GM18951 (cell line): ENCODE results near the gene MYBBP1A.

Experiments used
- POLR2A ChIP-seq: IDR thresholded peaks from 4 replicates; pipeline ENCODE4 v1.6.1; 2011; ENCODE audit warnings: mild to moderate bottlenecking; ENCODE audit not compliant: insufficient read length, insufficient read depth; ENCODE audit errors: extremely low read depth
- in situ Hi-C: fragments of 300-500 bp; cut with MboI; formaldehyde crosslinking; loops from one replicate; pipeline ENCODE4 v1.12.0; 2022; ENCODE audit warnings: low sequenced_read_pairs, mixed read lengths, inconsistent platforms; ENCODE audit not compliant: unreplicated experiment

MYBBP1A gene

GRCh38 chr17:4507361-4508111 is 47.6 kb downstream of the MYBBP1A start:
- in situ Hi-C loops = no loop called here
- TF ChIP-seq POLR2A = no peak

- TF ChIP-seq POLR2A = no peak
- in situ Hi-C loops = no loop called here
Measured at GRCh38 chr17:4506892-4507291, 48.3 kb downstream of the MYBBP1A start.

GRCh38 chr17:4506175-4506813 is 48.9 kb downstream of the MYBBP1A start:
- no peak for TF ChIP-seq POLR2A
- in situ Hi-C loops = no loop called here

- in situ Hi-C loops = no loop called here
Measured at GRCh38 chr17:4505187-4505586, 50.0 kb downstream of the MYBBP1A start.

GRCh38 chr17:4504188-4504587 is 51.0 kb downstream of the MYBBP1A start:
- no peak for TF ChIP-seq POLR2A

More at GRCh38 chr17:4505187-4505586, 50.0 kb downstream of the MYBBP1A start:
- TF ChIP-seq POLR2A = no peak

GRCh38 chr17:4503283-4504025 is 51.7 kb downstream of the MYBBP1A start:
- in situ Hi-C loops = no loop called here

More at GRCh38 chr17:4504188-4504587, 51.0 kb downstream of the MYBBP1A start:
- in situ Hi-C loops = no loop called here

GRCh38 chr17:4502466-4503154 is 52.6 kb downstream of the MYBBP1A start:
- TF ChIP-seq POLR2A = no peak
- in situ Hi-C loops = no loop called here

More at GRCh38 chr17:4503283-4504025, 51.7 kb downstream of the MYBBP1A start:
- TF ChIP-seq POLR2A = no peak

- in situ Hi-C loops = no loop called here
- no peak for TF ChIP-seq POLR2A
Measured at GRCh38 chr17:4501295-4501949, 53.8 kb downstream of the MYBBP1A start.

- TF ChIP-seq POLR2A = no peak
Measured at GRCh38 chr17:4500191-4500571, 55.0 kb downstream of the MYBBP1A start.

GRCh38 chr17:4499431-4500190 is 55.6 kb downstream of the MYBBP1A start:
- in situ Hi-C loops = no loop called here
- no peak for TF ChIP-seq POLR2A

More at GRCh38 chr17:4500191-4500571, 55.0 kb downstream of the MYBBP1A start:
- in situ Hi-C loops = no loop called here

- in situ Hi-C loops = no loop called here
- no peak for TF ChIP-seq POLR2A
Measured at GRCh38 chr17:4498461-4499397, 56.5 kb downstream of the MYBBP1A start, which contains the start of gene SPNS2. SPNS2 (plus strand) TSS chr17:4498881; CDS start chr17:4499048, 167 bp downstream.
